ENCODE data around the gene ZNF74. TPM values are rescaled to one million over a fixed set of nuclear protein-coding genes. Genes with fewer than 3 reads are reported as not detected.
"Not testable (repeated sequence)": the region's sequence is repeated elsewhere in the genome, so short reads cannot be mapped to it uniquely, and the experiment has no call there.

Gene ZNF74
- total RNA-seq, 1 donor from 2014 or later = 4.6 TPM

DNA sequence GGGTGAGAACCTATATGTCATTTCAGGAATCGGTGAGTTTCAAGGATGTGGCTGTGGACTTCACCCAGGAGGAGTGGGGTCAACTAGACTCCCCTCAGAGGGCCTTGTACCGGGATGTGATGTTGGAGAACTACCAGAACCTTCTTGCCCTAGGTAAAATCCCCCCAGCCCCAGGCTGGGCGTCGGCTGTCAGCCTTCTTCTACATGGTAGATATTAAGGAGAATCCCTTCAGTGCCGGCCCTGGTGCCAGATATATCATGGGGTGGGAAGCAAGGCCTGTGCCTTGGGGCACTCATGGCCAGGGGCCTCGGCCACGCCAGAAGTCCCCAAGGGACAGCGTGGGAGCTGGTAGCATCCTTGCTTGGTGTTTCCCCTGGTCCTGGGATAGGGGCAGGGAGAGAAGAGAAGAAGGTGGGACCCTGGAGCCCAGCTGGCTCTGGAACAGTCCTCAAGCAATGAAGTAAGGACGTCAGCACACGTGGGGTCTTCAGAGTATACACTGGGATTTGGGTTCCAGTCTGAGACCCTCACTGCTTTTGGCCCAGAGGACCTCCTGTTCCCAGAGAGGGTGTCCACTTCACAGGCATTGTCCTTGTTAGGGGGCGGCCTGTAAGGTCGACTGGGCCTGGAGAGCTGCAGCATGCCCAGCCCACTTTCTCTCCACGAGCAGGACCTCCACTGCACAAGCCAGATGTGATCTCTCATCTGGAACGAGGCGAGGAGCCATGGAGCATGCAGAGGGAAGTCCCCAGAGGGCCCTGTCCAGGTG lies 6.8 kb downstream of the ZNF74 start:
- ATAC-seq = no peak

- ATAC-seq = no peak
Measured at GRCh38 chr22:20401376-20402014, 7.5 kb downstream of the ZNF74 start.

DNA sequence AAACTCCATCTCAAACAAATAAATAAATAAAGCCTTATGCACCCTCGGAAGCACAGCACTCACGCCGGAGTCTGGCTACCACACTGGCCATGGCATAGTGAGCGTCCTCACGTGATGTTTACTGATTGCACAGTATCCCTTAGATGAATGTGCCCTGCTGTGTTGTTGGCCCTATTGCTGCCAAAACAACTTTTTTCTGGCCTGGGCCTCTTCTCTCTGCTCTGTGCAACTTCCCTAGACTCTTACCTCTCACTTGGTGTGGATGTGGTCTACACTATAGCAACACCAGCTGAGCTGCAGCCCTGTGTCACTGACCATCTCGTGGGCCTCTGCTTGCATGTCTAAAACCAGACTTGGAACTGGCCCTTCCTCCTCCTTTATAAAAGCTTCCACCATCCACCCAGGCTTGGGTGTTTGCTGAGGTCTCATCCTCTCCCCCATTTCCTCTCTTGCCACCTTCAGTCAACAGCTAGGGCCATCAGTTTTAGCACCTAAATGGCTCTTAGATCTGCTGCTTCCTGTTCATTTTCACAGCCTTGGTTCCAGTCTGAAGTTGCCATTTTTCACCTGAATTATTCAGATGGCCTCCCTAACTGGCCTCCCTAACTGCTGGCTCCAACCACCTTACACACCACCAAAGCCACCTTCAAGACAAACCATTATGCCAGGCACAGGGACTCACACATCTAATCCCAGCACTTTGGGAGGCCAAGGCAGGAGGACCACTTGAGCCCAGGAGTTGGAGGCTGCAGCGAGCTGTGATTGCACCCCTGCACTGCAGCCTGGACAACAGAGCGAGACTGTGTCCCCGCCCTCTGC lies 9.2 kb downstream of the ZNF74 start:
- no peak for ATAC-seq

DNA sequence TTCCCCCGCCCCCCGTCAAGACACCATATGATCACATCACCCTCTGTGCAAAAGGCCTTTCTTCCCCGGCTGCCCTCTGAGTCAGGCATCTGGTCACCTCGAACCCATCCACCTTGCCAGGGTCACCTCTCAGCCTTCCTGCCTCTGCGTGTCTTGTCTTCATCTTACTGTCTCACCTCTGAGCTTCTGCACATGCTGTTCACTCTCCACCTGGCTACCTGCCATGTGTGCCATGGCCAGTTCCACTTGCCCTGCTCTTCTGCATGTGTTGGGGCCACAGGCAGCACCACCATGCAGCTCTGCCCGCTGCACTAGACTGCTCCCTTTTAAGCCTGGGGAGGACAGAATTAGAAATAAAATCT lies 9.8 kb downstream of the ZNF74 start:
- ATAC-seq = no peak

DNA sequence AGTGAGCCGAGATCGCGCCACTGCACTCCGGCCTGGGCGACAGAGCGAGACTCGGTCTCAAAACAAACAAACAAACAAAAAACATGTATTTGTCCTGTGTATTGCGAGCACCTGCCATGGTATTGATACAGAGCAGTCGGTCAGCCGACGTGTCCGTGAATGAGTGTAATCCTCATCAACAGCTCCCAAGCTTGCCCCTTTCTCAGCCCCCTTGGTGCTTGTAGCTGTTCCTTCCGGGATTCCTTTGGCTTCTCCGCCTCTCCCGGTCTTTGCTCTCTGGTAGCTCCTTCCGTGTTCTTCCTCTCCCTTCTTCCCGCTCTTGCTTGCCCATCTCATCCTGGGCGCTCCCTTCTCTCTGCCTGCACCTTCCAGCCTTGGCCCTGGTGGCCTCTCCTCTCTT lies 10.9 kb downstream of the ZNF74 start:
- no peak for ATAC-seq

- ATAC-seq = no peak
Measured at GRCh38 chr22:20405291-20405930, 11.5 kb downstream of the ZNF74 start.

DNA sequence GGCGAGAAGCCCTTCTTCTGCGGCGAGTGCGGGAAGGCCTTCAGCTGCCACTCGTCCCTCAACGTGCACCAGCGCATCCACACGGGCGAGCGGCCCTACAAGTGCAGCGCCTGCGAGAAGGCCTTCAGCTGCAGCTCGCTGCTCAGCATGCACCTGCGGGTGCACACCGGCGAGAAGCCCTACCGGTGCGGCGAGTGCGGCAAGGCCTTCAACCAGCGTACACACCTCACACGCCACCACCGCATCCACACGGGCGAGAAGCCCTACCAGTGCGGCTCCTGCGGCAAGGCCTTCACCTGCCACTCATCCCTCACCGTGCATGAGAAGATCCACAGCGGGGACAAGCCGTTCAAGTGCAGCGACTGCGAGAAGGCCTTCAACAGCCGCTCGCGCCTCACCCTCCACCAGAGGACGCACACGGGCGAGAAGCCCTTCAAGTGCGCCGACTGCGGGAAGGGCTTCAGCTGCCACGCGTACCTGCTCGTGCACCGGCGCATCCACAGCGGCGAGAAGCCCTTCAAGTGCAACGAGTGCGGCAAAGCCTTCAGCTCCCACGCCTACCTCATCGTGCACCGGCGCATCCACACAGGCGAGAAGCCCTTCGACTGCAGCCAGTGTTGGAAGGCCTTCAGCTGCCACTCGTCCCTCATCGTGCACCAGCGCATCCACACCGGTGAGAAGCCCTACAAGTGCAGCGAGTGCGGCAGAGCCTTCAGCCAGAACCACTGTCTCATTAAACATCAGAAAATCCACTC lies 12.2 kb downstream of the ZNF74 start:
- ATAC-seq = no peak

DNA sequence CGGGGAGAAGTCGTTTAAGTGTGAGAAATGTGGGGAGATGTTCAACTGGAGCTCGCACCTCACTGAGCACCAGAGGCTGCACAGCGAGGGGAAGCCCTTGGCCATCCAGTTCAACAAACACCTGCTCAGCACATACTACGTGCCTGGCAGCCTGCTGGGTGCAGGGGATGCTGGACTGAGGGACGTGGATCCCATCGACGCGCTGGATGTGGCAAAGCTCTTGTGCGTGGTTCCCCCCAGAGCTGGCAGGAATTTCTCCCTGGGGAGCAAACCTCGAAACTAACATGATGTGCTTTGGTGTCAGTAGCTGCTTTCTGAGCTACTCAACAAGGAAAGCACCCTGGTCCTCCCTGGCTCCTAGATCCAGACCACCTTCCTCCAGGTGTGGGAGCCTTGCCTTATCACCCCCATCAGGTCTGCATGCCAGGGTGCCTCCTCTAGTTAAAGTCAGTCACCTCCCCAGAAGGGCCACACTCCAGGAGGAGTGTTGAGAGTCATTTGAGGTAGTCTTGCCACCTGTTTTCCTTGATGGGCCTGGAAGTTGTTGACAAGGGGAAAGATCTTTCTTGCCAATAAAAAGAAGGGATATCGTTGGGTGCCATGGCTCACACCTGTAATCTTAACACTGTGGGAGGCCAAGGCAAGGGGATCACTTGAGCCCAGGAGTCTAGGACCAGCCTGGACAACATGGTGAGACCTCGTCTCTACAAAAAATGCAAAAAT lies 12.9 kb downstream of the ZNF74 start:
- no peak for ATAC-seq

DNA sequence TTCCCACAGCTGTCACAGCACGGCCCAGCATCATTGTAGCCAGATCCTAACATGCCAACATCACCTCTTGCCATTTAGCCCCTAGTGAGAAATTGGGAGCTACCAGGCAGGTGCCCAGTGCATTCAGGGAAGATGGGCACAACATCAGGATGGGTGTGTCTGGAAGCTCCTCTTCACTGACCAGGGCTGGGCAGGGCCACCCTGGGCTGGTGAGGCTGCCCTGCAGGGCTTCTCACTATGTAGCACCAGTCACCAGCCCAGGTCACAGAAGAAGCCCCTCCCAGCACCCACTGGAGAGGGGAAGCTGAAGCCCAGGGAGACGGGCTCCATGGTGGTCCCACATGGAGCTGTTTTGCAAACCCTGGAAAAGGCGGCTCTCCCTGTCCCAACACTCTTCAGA lies 13.9 kb downstream of the ZNF74 start:
- no peak for ATAC-seq

- no peak for ATAC-seq
Measured at GRCh38 chr22:20408891-20409290, 14.9 kb downstream of the ZNF74 start.

DNA sequence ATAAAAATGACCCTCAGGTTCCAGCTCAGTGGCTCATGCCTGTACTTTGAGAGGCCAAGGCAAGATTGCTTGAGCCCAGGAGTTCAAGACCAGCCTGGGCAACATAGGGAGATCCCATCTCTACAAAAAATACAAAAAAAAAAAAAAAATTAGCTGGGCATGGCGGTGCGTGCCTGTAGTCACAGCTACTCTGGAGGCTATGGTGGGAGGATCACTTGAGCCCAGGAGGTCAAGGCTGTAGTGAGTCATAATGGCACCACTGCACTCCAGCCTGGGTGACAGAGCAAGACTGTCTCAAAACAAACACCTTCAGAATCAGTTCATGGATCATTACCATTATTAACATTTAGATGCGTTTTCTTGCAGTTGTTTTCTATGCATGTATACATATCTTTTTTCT lies 15.4 kb downstream of the ZNF74 start:
- ATAC-seq = not testable (repeated sequence)

- ATAC-seq = no peak
Measured at GRCh38 chr22:20412474-20413216, 18.7 kb downstream of the ZNF74 start.

GRCh38 chr22:20413217-20414058 lies 19.5 kb downstream of the ZNF74 start:
- ATAC-seq = no peak

GRCh38 chr22:20414059-20414440 lies 20.1 kb downstream of the ZNF74 start:
- no peak for ATAC-seq

GRCh38 chr22:20414450-20414849 lies 20.5 kb downstream of the ZNF74 start:
- ATAC-seq = no peak

DNA sequence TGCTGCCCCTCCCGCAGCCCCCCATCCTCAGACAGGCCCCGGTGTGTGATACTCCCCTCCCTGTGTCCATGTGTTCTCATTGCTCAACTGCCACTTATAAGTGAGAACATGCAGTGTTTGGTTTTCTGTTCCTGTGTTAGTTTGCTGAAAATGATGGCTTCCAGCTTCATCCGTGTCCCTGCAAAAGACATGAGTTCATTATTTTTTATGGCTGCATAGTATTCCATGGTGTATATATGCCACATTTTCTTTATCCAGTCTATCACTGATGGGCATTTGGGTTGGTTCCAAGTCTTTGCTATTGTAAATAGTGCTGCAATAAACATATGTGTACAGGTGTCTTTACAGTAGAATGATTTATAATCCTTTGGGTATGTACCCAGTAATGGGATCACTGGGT lies 21.3 kb downstream of the ZNF74 start:
- not testable (repeated sequence) for ATAC-seq

GRCh38 chr22:20415699-20416098 lies 21.7 kb downstream of the ZNF74 start:
- ATAC-seq = not testable (repeated sequence)

GRCh38 chr22:20418211-20418788 lies 24.3 kb downstream of the ZNF74 start:
- ATAC-seq = peak; percentile 78

GRCh38 chr22:20419664-20419951 lies 25.7 kb downstream of the ZNF74 start:
- ATAC-seq = peak; percentile 39
